A549 (cell line): Measurements from ENCODE around the gene ECEL1.
"Not testable (repeated sequence)": the region's sequence is repeated elsewhere in the genome, so short reads cannot be mapped to it uniquely, and the experiment has no call there.

Source experiments
- POLR2A ChIP-seq: IDR thresholded peaks from 2 replicates; pipeline ENCODE4 v1.6.1; 2012; ENCODE audit warnings: mild to moderate bottlenecking, low read length
- ZNF302 ChIP-seq: fragments of 250-450 bp; sonication (Bioruptor Pico); IDR thresholded peaks from 2 replicates; pipeline ENCODE4 v1.9.0; 2021; ENCODE audit warnings: inconsistent platforms, mild to moderate bottlenecking, moderate library complexity
- TF ChIP-seq, protein P1 (sequence below): fragments of >200 bp; sonication (Bioruptor Twin); formaldehyde crosslinking; IDR thresholded peaks from 3 replicates; pipeline ENCODE4 v1.5.1; 2016
- TF ChIP-seq, protein P2 (sequence below): fragments of 200-600 bp; sonication (generic); IDR thresholded peaks from 2 replicates; pipeline ENCODE4 v1.6.1; 2016; ENCODE audit warnings: antibody characterized with exemption, mild to moderate bottlenecking, moderate library complexity
- TF ChIP-seq, protein P3 (sequence below): IDR thresholded peaks from 2 replicates; pipeline ENCODE4 v1.6.1; 2012
- TF ChIP-seq, protein P4 (sequence below): IDR thresholded peaks from 2 replicates; pipeline ENCODE4 v1.6.1; 2012; ENCODE audit warnings: low read depth, borderline replicate concordance

DNA sequence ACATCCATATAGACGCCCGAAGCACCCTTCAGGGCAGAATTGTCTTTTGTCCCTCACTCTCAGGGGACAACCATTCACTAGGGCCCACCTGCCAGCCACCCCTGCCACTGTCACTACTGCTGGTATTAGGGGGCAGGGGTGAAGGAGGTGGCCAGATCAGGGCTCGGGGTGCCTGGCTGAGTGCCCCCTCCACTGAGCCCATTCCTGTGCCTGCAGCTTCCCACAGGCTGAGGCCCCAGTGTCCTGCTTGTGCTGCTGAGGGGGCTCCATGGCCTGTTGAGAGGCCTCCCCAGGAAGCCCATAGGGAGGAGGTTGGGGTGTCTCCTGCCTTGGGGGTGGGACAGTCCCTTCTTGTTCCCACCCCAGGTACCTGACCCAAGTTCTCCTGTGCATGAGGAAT, 36.0 kb downstream of the ECEL1 start:
- TF ChIP-seq, protein P1, sequence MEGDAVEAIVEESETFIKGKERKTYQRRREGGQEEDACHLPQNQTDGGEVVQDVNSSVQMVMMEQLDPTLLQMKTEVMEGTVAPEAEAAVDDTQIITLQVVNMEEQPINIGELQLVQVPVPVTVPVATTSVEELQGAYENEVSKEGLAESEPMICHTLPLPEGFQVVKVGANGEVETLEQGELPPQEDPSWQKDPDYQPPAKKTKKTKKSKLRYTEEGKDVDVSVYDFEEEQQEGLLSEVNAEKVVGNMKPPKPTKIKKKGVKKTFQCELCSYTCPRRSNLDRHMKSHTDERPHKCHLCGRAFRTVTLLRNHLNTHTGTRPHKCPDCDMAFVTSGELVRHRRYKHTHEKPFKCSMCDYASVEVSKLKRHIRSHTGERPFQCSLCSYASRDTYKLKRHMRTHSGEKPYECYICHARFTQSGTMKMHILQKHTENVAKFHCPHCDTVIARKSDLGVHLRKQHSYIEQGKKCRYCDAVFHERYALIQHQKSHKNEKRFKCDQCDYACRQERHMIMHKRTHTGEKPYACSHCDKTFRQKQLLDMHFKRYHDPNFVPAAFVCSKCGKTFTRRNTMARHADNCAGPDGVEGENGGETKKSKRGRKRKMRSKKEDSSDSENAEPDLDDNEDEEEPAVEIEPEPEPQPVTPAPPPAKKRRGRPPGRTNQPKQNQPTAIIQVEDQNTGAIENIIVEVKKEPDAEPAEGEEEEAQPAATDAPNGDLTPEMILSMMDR = not testable (repeated sequence)
- TF ChIP-seq, protein P2, sequence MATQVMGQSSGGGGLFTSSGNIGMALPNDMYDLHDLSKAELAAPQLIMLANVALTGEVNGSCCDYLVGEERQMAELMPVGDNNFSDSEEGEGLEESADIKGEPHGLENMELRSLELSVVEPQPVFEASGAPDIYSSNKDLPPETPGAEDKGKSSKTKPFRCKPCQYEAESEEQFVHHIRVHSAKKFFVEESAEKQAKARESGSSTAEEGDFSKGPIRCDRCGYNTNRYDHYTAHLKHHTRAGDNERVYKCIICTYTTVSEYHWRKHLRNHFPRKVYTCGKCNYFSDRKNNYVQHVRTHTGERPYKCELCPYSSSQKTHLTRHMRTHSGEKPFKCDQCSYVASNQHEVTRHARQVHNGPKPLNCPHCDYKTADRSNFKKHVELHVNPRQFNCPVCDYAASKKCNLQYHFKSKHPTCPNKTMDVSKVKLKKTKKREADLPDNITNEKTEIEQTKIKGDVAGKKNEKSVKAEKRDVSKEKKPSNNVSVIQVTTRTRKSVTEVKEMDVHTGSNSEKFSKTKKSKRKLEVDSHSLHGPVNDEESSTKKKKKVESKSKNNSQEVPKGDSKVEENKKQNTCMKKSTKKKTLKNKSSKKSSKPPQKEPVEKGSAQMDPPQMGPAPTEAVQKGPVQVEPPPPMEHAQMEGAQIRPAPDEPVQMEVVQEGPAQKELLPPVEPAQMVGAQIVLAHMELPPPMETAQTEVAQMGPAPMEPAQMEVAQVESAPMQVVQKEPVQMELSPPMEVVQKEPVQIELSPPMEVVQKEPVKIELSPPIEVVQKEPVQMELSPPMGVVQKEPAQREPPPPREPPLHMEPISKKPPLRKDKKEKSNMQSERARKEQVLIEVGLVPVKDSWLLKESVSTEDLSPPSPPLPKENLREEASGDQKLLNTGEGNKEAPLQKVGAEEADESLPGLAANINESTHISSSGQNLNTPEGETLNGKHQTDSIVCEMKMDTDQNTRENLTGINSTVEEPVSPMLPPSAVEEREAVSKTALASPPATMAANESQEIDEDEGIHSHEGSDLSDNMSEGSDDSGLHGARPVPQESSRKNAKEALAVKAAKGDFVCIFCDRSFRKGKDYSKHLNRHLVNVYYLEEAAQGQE = not testable (repeated sequence)
- TF ChIP-seq, protein P3, sequence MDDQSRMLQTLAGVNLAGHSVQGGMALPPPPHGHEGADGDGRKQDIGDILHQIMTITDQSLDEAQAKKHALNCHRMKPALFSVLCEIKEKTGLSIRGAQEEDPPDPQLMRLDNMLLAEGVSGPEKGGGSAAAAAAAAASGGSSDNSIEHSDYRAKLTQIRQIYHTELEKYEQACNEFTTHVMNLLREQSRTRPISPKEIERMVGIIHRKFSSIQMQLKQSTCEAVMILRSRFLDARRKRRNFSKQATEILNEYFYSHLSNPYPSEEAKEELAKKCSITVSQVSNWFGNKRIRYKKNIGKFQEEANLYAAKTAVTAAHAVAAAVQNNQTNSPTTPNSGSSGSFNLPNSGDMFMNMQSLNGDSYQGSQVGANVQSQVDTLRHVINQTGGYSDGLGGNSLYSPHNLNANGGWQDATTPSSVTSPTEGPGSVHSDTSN = not testable (repeated sequence)
- not testable (repeated sequence) for TF ChIP-seq ZNF302 (CRISPR knock-in tag); POLR2A
- TF ChIP-seq, protein P4, sequence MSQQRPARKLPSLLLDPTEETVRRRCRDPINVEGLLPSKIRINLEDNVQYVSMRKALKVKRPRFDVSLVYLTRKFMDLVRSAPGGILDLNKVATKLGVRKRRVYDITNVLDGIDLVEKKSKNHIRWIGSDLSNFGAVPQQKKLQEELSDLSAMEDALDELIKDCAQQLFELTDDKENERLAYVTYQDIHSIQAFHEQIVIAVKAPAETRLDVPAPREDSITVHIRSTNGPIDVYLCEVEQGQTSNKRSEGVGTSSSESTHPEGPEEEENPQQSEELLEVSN = not testable (repeated sequence)
